GF-D8 (cell line): ENCODE measurements around the gene OR6C76.

Experiments used
- DNase-seq: peaks from one replicate; lab custom pipeline; 2025; lab: John Stamatoyannopoulos, UW

The OR6C76 gene

GRCh38 chr12:55469291-55469690 is 43.2 kb downstream of the OR6C76 start:
- no peak for DNase-seq

GRCh38 chr12:55470088-55470829 is 44.2 kb downstream of the OR6C76 start, which contains the start of gene OR6C70:
Gene OR6C70, minus strand, starts transcription at chr12:55470138. Its CDS starts 0 bp downstream, at chr12:55470138.
- no peak for DNase-seq

DNA sequence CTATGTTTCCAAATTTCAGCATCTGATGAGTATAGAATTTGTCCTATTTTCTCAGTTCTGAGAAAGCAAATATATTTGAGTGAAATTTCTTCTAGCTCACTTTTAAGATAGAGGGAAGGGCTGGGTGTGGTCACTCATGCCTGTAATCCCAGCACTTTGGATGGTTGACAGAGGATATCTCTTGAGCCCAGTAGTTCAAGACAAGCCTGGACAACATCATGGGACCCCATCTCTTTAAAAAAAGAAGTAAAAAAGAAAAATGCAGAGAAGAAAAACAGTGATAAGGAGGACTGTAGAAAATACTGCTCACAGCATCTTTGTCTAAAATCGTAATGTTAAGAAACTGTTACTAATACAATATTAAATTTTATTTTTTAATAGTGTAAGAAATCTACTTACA is 46.2 kb downstream of the OR6C76 start:
- no peak for DNase-seq
